Embryonic facial prominence (tissue), 1 donor: Measurements from ENCODE around the gene MKS1.

Experiments used
- DNase-seq: peaks from one replicate; pipeline ENCODE4 v3.0.0-alpha.2; 2016; ENCODE audit errors: extremely low spot score

Gene MKS1

DNA sequence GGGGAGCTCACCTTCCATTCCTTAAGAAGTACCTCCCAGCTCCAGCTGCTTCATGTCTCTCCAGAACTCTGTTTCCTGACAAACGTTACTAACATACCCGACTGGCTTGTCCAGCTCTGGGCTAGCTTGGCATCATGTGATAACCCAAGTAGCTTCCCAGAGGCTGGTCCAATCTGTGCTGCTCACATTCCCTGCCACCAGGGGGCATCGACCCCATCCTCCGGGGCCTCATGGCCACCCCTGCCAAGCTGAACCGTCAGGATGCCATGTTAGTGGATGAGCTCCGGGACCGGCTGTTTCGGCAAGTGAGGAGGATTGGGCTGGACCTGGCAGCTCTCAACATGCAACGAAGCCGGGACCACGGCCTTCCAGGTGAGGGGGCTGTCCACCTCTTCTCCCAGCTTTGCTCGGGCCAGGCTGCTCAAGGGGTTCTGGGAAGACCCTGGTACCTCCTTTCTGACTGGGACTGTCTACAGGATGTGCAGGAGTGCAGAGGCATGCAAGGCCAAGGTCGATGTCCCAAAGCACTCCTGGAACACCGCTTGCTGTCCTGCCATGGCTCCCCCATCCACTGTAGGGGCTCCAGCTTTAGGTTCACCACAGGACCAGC lies 18.9 kb downstream of the MKS1 start:
- no peak for DNase-seq

DNA sequence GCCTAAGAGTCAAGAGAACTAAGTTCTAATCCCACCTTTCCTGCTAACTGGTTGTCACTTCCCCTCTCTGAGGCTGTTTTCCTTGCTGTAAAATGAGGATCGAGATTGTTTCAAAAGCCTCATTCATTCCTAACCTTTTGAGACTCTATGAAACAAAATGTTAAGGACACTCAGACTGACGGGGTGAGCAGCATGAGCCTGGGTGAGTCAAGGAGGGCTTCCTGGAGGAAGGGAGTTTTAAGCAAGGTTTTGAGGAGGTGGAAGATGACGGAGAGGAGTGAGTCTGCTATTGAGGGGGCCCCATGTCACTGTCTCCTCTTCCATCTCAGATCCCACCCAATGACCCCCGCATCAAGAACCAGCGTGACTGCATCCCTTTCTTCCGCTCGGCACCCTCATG lies 22.4 kb downstream of the MKS1 start:
- no peak for DNase-seq

DNA sequence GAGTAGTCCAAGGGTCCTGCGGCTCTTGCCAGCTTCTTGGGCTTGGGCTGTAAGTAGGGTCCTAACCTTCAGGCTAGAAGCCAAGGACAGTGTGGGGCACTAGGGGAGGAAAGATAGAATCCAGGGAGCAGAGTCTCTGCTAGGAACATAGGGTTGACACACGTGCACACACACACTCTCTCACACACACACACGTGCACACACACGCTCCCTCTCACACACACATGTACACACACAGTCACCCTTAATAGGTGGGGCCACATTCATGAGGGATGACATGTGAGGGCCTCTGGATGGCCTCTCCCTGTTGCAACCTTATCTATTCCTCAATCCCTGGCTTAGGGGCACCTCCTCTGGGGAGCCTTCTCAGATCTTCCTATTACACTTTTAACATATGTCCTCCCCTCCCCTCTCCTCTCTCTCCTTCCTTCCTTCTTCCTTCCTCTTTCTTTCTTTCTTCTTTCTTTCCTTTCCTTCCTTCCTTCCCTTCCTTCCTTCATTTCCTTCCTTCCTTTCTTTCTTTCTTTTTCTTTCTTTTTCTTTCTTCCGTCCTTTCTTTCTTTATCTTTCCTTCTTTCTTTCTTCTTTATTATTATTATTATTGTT lies 23.4 kb downstream of the MKS1 start:
- no peak for DNase-seq

DNA sequence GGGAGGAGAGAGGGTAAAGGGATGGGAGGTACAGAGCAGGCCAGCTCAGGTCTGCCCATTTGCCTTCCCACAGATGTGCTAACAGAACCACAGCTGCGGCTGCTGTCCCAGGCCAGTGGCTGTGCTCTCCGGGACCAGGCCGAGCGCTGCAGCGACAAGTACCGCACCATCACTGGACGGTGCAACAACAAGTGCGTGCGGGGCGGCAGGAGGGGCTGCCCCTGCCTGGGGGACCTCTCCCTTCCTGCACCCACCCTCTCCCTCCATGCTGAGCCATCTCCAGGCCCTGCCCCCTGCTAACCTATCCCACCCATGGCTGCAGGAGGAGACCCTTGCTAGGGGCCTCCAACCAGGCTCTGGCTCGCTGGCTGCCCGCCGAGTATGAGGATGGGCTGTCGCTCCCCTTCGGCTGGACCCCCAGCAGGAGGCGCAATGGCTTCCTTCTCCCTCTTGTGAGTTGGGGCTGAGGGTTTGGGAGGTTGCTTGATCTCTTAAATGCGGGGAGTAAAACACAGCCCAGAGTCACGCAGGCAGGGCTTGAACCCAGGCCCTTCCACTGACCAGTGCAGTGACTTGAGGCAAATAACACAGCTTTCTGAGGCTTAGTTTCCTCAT lies 25.3 kb downstream of the MKS1 start:
- DNase-seq = no peak

DNA sequence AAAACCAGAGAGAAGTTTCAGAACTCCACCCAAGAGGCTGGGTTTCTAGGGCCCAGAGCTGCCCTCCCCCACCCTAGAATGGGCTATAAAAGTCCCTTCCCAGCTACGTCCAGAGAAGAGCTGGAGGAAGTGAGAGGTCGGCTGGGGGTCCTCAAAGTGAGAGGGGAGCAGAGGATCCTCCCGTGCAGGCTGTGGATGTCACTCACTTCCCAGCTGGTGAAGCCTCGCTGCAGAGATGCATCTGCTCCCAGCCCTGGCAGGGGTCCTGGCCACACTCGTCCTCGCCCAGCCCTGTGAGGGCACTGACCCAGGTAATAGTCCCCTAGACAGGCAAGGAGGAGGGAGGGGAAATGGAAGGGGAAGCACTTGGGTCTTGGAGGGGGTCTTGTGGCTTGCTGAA lies 26.4 kb downstream of the MKS1 start, which contains the start of gene EPX:
TSS of gene EPX (plus strand) at position 115 of the 400 bp plus-strand sequence. CDS start at position 236, 121 bp downstream.
- no peak for DNase-seq

DNA sequence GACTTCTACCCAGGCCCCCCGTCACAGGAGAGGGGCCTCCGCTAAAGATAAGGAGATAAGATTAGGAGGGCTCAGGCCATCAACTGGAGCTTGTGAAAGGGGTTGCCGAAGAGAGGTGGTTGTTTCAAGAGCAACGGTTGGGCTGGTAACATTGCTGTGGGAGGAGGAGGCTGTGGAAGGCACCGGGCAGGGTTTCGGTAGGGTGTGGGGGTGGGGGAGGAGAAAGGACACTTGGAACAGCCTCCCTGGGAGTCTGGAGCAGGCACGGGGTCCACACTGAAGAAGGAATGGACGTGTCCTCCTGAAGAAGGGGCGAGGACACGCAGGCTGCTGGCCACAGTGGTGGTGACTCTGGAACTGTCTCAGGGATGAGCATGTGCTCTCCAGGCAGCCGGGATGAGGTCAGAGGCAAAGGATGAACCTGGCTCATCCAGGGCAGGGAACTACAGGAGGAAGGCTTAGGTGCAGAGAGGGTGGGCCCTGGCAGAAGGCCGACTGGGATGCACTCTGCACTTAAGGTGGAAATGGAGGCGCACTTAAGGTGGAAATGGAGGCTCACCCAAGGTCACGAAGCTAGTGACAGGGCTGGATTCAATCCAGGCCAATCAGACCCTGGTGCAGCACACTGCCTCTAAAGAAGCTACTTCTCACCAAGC lies 27.7 kb downstream of the MKS1 start:
- no peak for DNase-seq

DNA sequence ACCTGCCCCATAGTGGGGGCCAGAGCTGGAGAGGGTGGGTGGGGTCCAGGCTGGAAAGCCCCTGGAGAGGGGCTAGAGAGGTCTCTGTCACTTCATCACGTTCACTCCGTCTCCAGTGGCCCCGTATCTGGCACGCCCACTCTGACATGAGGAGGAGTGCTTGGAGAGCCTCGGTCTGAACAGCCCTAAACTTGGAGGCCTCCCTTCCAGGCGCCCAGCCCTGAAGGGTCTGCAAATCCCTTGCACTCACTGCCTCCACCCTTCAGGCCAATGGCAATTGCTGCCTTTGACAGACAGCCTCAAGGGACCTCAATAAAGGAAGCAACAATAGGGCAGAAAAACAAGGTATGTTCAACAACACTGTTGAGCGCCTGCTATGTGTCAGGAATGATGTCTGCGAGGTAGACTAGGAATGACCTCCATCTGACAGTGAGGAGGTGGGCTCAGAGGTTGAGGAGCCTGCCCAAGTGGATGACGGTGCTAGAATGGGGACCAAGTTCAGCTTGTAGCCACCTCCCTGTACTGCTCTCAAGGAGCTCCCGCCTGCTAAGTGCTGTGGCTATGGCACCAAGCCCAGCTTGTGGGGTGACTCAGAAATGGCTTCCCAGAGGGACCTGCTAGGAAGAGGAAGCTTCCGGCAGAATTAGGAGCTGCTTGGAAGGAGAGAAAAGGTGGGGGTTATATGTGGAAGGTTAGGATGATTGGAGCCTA lies 29.5 kb downstream of the MKS1 start:
- no peak for DNase-seq

DNA sequence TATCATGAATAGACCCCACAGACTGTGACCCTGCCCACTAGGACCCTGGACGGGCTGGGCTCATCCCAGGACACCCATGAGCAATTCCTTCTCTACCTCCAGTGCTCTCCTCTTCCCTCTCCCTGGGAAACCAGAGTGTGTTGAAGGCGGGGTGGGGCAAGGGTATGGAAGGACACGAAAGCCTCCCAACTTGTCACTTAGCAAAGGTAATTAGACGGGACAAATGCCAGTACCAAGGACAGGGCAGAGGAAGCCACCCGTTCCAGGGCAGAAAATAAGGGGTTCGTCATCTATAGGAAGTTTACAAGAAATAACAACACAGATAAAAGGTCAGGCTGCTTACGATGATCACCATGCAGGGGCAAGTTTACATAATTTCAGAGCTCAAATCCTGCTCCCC lies 31.4 kb downstream of the MKS1 start:
- no peak for DNase-seq

DNA sequence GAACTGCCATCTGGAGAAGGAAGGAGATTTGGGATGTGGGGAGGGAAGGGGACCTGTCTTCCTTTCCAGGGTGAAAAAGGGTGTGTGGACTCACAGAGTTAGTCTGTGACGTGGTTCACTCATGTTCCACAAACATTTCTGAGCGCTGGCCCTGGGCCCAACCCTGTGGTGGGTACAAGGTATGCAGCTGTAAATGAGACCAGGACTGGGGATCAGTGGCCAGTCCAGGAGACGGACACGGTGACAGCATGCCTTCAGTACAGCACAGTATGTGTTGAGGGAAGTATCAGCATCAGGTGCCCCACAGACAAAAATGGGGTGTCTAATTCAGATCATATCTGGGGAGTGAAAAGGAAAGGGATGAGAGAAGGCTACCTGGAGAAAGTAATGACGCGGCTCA lies 32.0 kb downstream of the MKS1 start:
- DNase-seq = no peak

DNA sequence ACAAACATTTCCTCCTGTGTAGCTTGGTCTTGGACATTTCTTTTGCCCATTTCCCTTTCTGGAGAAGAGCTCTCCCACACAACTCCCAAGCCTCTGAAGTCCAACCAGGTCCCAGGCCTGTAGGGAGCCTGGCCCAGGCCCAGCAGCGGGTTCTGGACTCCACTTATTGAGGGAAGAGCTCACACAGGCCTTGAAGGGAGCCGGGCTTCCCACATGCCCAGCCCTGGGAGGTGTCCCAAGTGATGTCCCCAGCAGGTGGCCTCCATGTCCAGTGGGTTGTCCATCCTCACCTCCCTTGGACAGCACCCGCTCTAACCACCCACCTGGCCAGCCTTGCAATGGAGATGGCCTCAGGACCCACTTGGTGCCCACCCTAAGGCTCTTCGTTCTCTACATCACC lies 32.5 kb downstream of the MKS1 start:
- DNase-seq = no peak

DNA sequence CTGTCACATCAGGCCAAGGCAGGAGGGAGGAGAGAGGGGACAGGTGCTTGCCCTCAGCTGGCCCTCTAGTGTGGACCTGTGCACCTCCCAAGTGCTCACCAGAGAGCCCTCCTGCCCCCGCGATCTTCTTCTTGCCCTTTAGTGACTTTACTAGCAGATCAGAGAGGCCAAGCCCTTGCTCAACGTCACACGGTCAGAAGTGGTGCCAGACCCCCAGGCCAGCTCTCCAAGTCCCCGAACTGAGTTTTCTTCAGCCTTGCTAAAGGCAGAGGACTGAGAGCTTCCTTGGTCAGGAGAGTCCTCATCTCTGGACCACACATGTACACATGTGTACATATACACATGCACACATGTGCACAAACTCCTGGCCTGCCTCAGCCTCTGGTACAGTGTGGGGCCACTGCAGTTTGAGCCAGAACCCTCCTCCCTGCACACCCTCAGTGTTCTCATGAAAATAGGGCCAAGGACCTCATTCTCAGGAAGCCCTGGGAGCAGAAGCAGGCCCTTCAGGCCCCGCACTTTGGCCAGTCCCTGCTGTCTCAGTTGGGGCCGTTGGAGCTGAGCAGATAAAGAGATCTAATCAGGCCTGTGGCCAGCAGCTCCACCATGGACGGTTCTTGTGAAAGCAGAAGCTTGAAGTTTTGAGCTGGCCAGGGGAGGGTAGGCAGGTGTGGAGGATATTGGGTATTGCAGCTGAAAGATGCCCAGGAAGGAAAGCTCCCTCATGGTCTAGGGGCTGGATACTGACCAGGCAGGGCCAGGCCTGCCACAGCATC lies 33.9 kb downstream of the MKS1 start:
- DNase-seq = no peak

DNA sequence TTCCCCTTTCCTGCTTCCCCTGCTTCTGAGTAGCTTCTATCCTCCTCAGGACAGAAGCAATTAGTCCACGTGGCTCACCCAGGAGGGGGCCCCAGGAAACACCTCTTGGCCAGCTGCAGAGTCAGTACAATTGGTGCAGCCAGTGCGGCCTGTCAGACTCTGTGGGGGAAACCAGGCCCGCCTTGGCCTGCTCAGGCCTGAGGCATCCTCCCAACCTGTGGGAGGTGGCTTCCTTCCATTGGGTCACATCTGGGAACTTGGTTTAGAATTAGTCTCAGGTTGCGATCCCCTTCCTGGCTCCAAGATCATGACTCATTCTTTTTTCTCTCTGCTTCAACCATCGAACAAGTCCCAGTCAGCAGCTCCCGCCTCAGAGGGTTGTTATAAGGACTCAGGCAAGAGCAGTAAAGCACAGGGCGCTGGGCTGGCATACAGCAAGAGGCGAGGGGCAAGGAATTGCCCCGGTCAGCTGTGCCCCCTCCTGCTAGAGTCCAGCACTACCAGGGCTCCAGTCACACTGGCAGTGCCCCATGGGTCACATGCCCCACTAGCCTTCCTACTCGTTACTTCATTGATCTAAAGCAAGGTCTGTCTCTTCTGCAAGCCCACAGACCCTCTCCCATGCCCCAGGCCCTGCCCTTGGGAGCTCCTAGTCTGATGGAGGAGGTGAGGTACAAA lies 34.6 kb downstream of the MKS1 start:
- DNase-seq = no peak

DNA sequence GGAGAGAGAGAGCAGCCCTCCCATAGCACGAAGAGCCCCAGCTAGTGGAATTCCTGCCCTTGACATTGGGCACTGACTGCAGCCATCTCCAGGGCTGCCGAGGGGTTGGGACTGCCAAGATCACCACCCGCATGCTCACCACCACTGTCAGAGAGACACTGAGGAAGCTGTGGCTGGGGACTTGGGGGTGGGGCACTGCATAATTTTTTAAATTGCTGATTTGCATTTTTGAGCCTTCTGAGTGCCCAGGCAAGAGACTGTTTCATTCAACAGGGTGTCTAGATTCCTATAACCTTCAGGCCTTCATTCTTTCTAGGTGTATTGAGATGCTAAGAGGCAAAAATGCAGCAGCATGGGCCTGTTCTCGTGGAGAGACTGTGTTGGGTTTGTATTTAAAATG lies 35.5 kb downstream of the MKS1 start:
- no peak for DNase-seq

DNA sequence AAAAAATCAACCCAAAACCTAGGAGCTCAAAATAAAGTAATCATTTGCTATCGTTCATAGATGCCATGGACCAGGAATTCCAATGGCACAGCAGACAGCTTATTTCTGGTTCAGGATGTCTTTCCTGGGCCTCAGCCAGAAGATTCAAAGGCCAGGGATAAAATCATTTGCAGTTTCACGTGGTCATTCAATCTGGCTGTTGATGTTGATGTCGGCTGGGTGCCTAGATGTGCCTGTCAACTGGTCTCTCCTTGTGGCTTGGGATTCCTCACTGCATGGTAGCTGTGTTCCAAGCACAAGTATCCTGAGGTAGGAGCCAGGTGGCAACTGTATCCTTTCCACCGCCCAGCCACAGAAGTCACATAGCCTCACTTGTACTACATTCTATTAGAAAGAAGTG lies 37.3 kb downstream of the MKS1 start:
- DNase-seq = no peak

DNA sequence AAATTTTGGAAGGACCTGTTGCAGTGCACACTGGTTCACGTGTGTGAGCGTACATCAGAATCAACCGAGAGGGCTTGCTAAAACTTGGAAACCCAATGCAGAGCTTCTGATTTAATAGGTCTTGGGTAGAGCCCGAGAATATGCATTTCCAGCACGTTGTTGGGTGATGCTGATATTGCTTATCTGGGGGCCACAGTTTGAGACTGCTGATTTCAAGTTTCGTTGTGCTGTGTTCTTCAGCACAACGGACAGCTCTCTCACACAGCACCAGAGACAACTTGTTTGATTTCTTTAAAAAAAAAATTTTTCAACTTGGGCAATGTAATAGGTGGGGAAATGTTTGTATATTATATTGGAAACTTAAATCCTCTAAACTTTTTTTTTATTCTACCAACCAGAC lies 42.9 kb downstream of the MKS1 start:
- DNase-seq = no peak

DNA sequence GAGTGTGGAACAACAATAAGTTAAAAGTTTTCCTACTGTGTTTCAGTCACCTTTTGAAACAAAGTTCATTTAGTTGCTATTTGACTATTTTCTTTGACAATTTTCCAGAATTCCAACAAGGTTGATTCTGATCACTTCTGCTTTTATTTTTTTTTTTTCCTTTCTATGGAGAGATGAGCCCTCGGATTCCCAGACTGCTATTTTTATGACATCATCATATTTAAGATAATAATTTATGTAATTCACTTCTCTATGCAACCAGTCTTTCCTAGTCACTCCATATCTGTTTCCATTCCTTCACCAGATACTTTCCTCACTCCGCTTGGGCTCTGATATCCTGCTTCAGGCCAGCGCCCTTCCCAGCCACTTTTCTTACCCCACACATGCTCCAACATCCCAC lies 44.2 kb downstream of the MKS1 start:
- no peak for DNase-seq

DNA sequence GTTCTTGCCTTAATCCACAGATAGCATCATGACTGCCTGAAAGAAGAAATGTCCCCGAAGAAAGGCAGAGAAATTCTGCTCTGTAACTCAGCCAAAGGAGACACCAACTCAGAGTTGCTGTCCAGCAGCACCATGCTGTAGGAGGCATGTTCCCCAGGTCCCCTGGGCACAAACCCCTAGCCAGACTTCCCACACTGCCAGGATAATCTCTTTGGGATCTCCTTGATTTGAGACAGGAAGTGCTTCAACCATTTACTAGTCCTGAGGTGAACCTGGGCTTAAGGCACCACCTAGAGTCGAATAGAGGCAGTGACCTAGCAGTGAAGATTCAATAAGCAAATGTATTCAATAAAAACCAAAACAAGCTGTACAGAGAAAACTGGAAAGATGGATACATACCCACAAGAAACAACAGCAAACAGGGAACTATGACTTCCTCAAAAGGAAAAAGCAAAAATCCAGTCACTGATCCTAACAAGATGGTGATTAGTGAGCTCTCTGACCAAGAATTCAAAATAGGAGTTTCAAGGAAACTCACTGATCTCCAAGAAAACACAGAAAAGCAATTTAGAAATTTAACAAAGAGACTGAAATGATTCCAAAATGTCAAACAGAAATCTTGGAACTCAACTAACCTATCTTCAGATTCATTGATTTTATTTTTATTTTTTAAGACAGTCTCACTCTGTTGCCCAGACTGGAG lies 46.5 kb downstream of the MKS1 start:
- no peak for DNase-seq

DNA sequence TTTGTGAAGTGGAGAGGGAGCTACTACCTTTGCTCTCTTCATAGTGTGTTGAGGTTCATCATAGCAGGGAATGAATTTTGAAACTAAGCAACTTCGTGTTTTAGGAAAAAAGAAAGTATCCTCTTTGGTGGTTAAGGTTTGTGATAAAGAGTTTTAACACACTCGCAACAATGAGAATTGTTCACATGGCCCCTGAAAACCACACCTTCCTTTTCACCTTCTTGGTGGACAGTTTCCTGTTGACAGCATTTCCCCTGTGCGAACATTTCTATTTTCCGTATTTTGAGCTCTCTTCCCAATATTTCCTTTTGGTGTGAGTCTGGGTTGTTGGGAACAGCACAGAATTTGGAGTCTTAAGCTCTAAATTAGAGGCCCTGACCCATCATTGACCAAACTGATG lies 48.4 kb downstream of the MKS1 start:
- DNase-seq = no peak

DNA sequence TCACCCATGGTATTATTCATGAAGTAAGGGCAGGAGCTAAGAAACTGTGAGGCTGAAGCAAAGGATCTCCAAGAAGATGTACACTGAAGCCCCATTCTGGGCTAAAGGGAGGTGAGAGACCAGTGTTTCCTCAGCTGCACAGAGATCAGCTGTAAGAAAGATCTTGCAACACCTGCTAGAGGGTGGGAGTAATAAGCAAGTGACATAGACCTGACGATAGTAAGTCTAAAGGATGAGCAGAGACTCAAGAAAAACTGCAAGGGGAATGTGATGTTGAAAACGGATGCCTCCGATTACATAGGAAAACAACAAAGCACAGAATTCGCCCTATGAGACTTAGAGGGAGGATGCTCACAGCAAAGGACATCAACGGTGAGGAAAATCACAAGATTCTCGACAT lies 52.4 kb downstream of the MKS1 start, which contains the start of gene OR4D2:
TSS of gene OR4D2 (plus strand) at position 301 of the 400 bp plus-strand sequence. CDS start 2,674 bp downstream, outside the sequence.
- no peak for DNase-seq

DNA sequence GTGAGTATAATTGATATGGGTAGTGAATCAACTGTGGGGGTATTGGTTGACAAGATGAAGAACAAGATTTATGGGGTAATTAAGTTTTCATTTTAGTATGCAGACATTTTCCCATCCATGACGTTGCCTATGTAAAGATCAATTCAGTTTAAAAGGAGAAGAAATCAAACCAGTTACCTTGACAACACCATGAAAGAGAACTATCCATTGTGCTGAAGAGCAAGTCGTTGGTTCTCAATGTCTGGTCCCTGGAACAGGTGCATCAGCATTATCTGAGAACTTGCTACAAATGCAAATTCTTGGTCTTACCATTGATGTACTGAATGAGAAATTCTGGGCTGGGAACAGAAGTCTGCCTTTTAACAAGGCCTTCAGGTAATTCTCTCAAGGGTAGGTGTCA lies 53.1 kb downstream of the MKS1 start:
- DNase-seq = no peak
